GM18951 (cell line): ENCODE results near the gene RFPL4AL1.

Experiments used
- POLR2A ChIP-seq: IDR thresholded peaks from 4 replicates; pipeline ENCODE4 v1.6.1; 2011; ENCODE audit warnings: mild to moderate bottlenecking; ENCODE audit not compliant: insufficient read length, insufficient read depth; ENCODE audit errors: extremely low read depth
- in situ Hi-C: fragments of 300-500 bp; cut with MboI; formaldehyde crosslinking; loops from one replicate; pipeline ENCODE4 v1.12.0; 2022; ENCODE audit warnings: low sequenced_read_pairs, mixed read lengths, inconsistent platforms; ENCODE audit not compliant: unreplicated experiment

Gene RFPL4AL1

GRCh38 chr19:55795021-55795420 is 26.1 kb downstream of the RFPL4AL1 start:
- no peak for TF ChIP-seq POLR2A

GRCh38 chr19:55801416-55801815 is 32.5 kb downstream of the RFPL4AL1 start:
- no peak for TF ChIP-seq POLR2A
- in situ Hi-C loops, result no loop called here

More at GRCh38 chr19:55795021-55795420, 26.1 kb downstream of the RFPL4AL1 start:
- in situ Hi-C loops, result no loop called here

GRCh38 chr19:55802281-55802680 is 33.4 kb downstream of the RFPL4AL1 start:
- in situ Hi-C loops, result no loop called here
- TF ChIP-seq POLR2A, result no peak

GRCh38 chr19:55809381-55810058 is 40.6 kb downstream of the RFPL4AL1 start:
- TF ChIP-seq POLR2A, result no peak
- in situ Hi-C loops, result no loop called here

GRCh38 chr19:55811340-55811739 is 42.4 kb downstream of the RFPL4AL1 start:
- no peak for TF ChIP-seq POLR2A
- in situ Hi-C loops, result no loop called here

GRCh38 chr19:55812449-55812848 is 43.5 kb downstream of the RFPL4AL1 start:
- no peak for TF ChIP-seq POLR2A

GRCh38 chr19:55813906-55814305 is 45.0 kb downstream of the RFPL4AL1 start:
- TF ChIP-seq POLR2A, result no peak
- in situ Hi-C loops, result no loop called here

More at GRCh38 chr19:55812449-55812848, 43.5 kb downstream of the RFPL4AL1 start:
- in situ Hi-C loops, result no loop called here

GRCh38 chr19:55820037-55820436 is 51.1 kb downstream of the RFPL4AL1 start:
- no peak for TF ChIP-seq POLR2A
- in situ Hi-C loops, result no loop called here
